A549 (cell line): ENCODE data around the gene PLEKHA6. TPM values are rescaled to one million over a fixed set of nuclear protein-coding genes. Genes with fewer than 3 reads are reported as not detected.

Experiments
- ATAC-seq, 2 experiments: fragments of 200-7000 bp in 1 of 2; fragments of >200 bp in 1 of 2; cut with Nextera tagmentation in 1 of 2; cut with Tn5 transposase in 1 of 2; 3 replicates each; pipeline versions ENCODE4 v1.8.0 to v1.9.1; 2018 to 2020; ENCODE audit warnings: mild to moderate bottlenecking in 1 of 2, moderate library complexity in 1 of 2
- CTCF ChIA-PET: fragments of 300-600 bp; sonication (Branson Sonifier 250); formaldehyde crosslinking; extraction: SDS; loops from one replicate; lab custom pipeline; 2021; ENCODE audit warnings: antibody characterized with exemption, inconsistent platforms; lab: Yijun Ruan, JAX
- POLR2A ChIA-PET: fragments of 350-600 bp; formaldehyde crosslinking; extraction: SDS; loops from one replicate; lab custom pipeline; 2021; ENCODE audit warnings: antibody characterized with exemption, inconsistent platforms; lab: Yijun Ruan, JAX
- DNase-seq, 2 experiments: peaks; one replicate each; pipeline versions ENCODE4 v3.0.0 to v3.0.0-alpha.2; 2011 to 2016; ENCODE audit warnings: low read depth in 1 of 2, low spot score in 1 of 2
- FAIRE-seq: peaks from 2 replicates; lab custom pipeline; 2011; peaks lifted over from hg19 to GRCh38; lab: Jason Lieb, UNC
- H3K27ac ChIP-seq, 2 experiments: fragments of >200 bp; sonication (Bioruptor Twin); formaldehyde crosslinking; 3 replicates each; pipeline ENCODE4 v1.5.1; 2016 to 2017
- H3K4me1 ChIP-seq: fragments of >200 bp; sonication (Bioruptor Twin); formaldehyde crosslinking; 3 replicates; pipeline ENCODE4 v1.6.1; 2016
- H3K4me2 ChIP-seq: fragments of >200 bp; sonication (Bioruptor Twin); formaldehyde crosslinking; 3 replicates; pipeline ENCODE4 v1.6.1; 2016
- H3K4me3 ChIP-seq: fragments of >200 bp; sonication (Bioruptor Twin); formaldehyde crosslinking; 3 replicates; pipeline ENCODE4 v1.5.1; 2016
- H3K9me3 ChIP-seq: fragments of >200 bp; sonication (Bioruptor Twin); formaldehyde crosslinking; 3 replicates; pipeline ENCODE4 v1.6.1; 2016
- BHLHE40 ChIP-seq: IDR thresholded peaks from 2 replicates; pipeline ENCODE4 v1.6.1; 2012; ENCODE audit warnings: low read depth, low read length, inconsistent platforms
- CBX8 ChIP-seq: fragments of 200-600 bp; sonication (generic); IDR thresholded peaks from 2 replicates; pipeline ENCODE4 v1.6.1; 2016
- CEBPB ChIP-seq, 2 experiments: fragments of >200 bp in 1 of 2; sonication (Bioruptor Twin) in 1 of 2; formaldehyde crosslinking in 1 of 2; IDR thresholded peaks; 2 replicates each; pipeline ENCODE4 v1.6.1; 2012 to 2016
- CHD2 ChIP-seq: fragments of 150-350 bp; IDR thresholded peaks from 2 replicates; pipeline ENCODE4 v1.6.1; 2014; ENCODE audit warnings: low read length; ENCODE audit not compliant: partially characterized antibody
- EHMT2 ChIP-seq: fragments of 200-600 bp; sonication (generic); IDR thresholded peaks from 2 replicates; pipeline ENCODE4 v1.6.1; 2016; ENCODE audit warnings: antibody characterized with exemption, low read depth, mild to moderate bottlenecking, moderate library complexity
- ELK1 ChIP-seq: fragments of 150-350 bp; IDR thresholded peaks from 2 replicates; pipeline ENCODE4 v1.6.1; 2014; ENCODE audit warnings: low read depth, mild to moderate bottlenecking, low read length
- HDAC2 ChIP-seq: fragments of 200-600 bp; sonication (generic); IDR thresholded peaks from 2 replicates; pipeline ENCODE4 v1.6.1; 2016
- HEYL ChIP-seq: fragments of 250-450 bp; sonication (Bioruptor Pico); IDR thresholded peaks from 2 replicates; pipeline ENCODE4 v1.8.0; 2021; ENCODE audit warnings: mild to moderate bottlenecking, moderate library complexity
- HMGXB4 ChIP-seq: fragments of 250-450 bp; sonication (Bioruptor Pico); IDR thresholded peaks from 2 replicates; pipeline ENCODE4 v1.5.0; 2021; ENCODE audit warnings: mild to moderate bottlenecking, moderate library complexity, borderline replicate concordance
- HOXA7 ChIP-seq: fragments of 250-450 bp; sonication (Bioruptor Pico); IDR thresholded peaks from 2 replicates; pipeline ENCODE4 v1.5.0; 2020; ENCODE audit warnings: mild to moderate bottlenecking, moderate library complexity
- HOXB5 ChIP-seq: fragments of 250-450 bp; sonication (Bioruptor Pico); IDR thresholded peaks from 2 replicates; pipeline ENCODE4 v1.5.0; 2020; ENCODE audit warnings: mild to moderate bottlenecking, moderate library complexity
- KDM1A ChIP-seq: fragments of 200-600 bp; sonication (generic); IDR thresholded peaks from 2 replicates; pipeline ENCODE4 v1.6.1; 2016; ENCODE audit warnings: low read depth, mild to moderate bottlenecking
- MAFK ChIP-seq: fragments of 450-650 bp; IDR thresholded peaks from 2 replicates; pipeline ENCODE4 v1.6.1; 2014; ENCODE audit not compliant: partially characterized antibody
- MAX ChIP-seq: IDR thresholded peaks from 2 replicates; pipeline ENCODE4 v1.6.1; 2012
- MYC ChIP-seq: IDR thresholded peaks from 2 replicates; pipeline ENCODE4 v1.6.1; 2012; ENCODE audit warnings: mild to moderate bottlenecking, inconsistent platforms, low read length, improper control_type of control experiment, borderline replicate concordance
- NR3C1 ChIP-seq: fragments of >200 bp; sonication (Bioruptor Twin); formaldehyde crosslinking; IDR thresholded peaks from 3 replicates; pipeline ENCODE4 v1.6.1; 2017
- RAD21 ChIP-seq, 2 experiments: fragments of >200 bp in 1 of 2; sonication (Bioruptor Twin) in 1 of 2; formaldehyde crosslinking in 1 of 2; IDR thresholded peaks in 1 of 2; conservative IDR thresholded peaks in 1 of 2; 2 replicates in 1 of 2; 3 replicates in 1 of 2; pipeline ENCODE4 v1.6.1; 2012 to 2018; ENCODE audit warnings: inconsistent platforms in 1 of 2
- RARB ChIP-seq: fragments of 250-450 bp; sonication (Bioruptor Pico); IDR thresholded peaks from 2 replicates; pipeline ENCODE4 v1.8.0; 2021; ENCODE audit warnings: mild to moderate bottlenecking, moderate library complexity
- REST ChIP-seq: fragments of 200-600 bp; sonication (generic); IDR thresholded peaks from 2 replicates; pipeline ENCODE4 v1.6.1; 2016; ENCODE audit warnings: antibody characterized with exemption, mild to moderate bottlenecking, moderate library complexity
- RFX5 ChIP-seq: fragments of 450-650 bp; IDR thresholded peaks from 2 replicates; pipeline ENCODE4 v1.7.1; 2014; ENCODE audit warnings: antibody characterized with exemption, mild to moderate bottlenecking, moderate library complexity
- SREBF2 ChIP-seq: fragments of 450-650 bp; IDR thresholded peaks from 2 replicates; pipeline ENCODE4 v1.6.1; 2014; ENCODE audit warnings: mild to moderate bottlenecking, moderate library complexity
- TFCP2L1 ChIP-seq: fragments of 250-450 bp; sonication (Bioruptor Pico); IDR thresholded peaks from 2 replicates; pipeline ENCODE4 v1.5.0; 2021; ENCODE audit warnings: mild to moderate bottlenecking
- TP53 ChIP-seq: fragments of 250-450 bp; sonication (Bioruptor Pico); IDR thresholded peaks from 2 replicates; pipeline ENCODE4 v1.5.0; 2021; ENCODE audit warnings: mild to moderate bottlenecking, moderate library complexity
- USF2 ChIP-seq: fragments of 450-650 bp; IDR thresholded peaks from 2 replicates; pipeline ENCODE4 v1.6.1; 2014; ENCODE audit warnings: antibody characterized with exemption
- ZC3H11A ChIP-seq: fragments of 450-650 bp; IDR thresholded peaks from 2 replicates; pipeline ENCODE4 v1.6.1; 2014; ENCODE audit warnings: antibody characterized with exemption, mild to moderate bottlenecking
- ZFP36 ChIP-seq: fragments of 450-650 bp; IDR thresholded peaks from 2 replicates; pipeline ENCODE4 v1.6.1; 2014; ENCODE audit warnings: borderline replicate concordance; ENCODE audit not compliant: partially characterized antibody
- ZNF302 ChIP-seq: fragments of 250-450 bp; sonication (Bioruptor Pico); IDR thresholded peaks from 2 replicates; pipeline ENCODE4 v1.9.0; 2021; ENCODE audit warnings: inconsistent platforms, mild to moderate bottlenecking, moderate library complexity
- WGBS: methylation state at CpG from one replicate; pipeline ENCODE4 v1.1.6; 2017; ENCODE audit errors: missing lambda C conversion rate; 5-methylcytosine and 5-hydroxymethylcytosine counted together
- polyA plus RNA-seq, 4 experiments: library from polyadenylated mRNA; depleted of rRNA in 3 of 4; stranded (reverse); fragments of >200 nt; fragmentation: RNase III in 1 of 4; extraction: RNeasy Plus Mini Kit Qiagen cat#74134 plus additional on column Dnase treatment in 1 of 4; gene quantifications; 2 replicates in 3 of 4; 3 replicates in 1 of 4; pipeline ENCODE4 v1.2.3, GENCODE V29; 2011 to 2017

PLEKHA6 gene
- polyA plus RNA-seq, 2 of the 4 experiments (the other 2 are of a cell fraction), result 13.0 to 26.2 TPM

GRCh38 chr1:204261266-204261665 is 98.5 kb downstream of the PLEKHA6 start:
- H3K4me1 ChIP-seq, result peaks cover 27% of the 10 kb centered on the region
- DNase-seq (no peak), FAIRE-seq (no peak), ATAC-seq (no peak)
- WGBS, result 88% methylated on average over 8 of the region's 12 CpGs
- no peak overlapping the region for H3K27ac ChIP-seq
- no peak overlapping the region for H3K4me3 ChIP-seq
- ChIA-PET CTCF (interaction anchor here (1.6 to 39.0 kb wide), 6 partner anchors 47 to 242 kb away, joined by 5 to 840 read pairs (median 11); partner anchors contain the start of genes GOLT1A and PLEKHA6), POLR2A (no interaction called here)
- TF ChIP-seq RAD21 (conservative IDR thresholded peaks at IDR 0.05 in 1 of 2, IDR thresholded peaks at IDR 0.05 in 1 of 2) (no peak), ZNF302 (CRISPR knock-in tag) (no peak), HOXB5 (CRISPR knock-in tag) (no peak), CEBPB (IDR thresholded peaks at IDR 0.05) (no peak), HMGXB4 (no peak), ZC3H11A (no peak), CBX8 (no peak), REST (no peak), SREBF2 (no peak)
- no peak overlapping the region for H3K4me2 ChIP-seq
- H3K9me3 ChIP-seq, result no peaks in the 10 kb centered on the region

- Histone ChIP-seq H3K27ac (no peak overlapping the region), H3K4me3 (no peak overlapping the region), H3K9me3 (no peaks in the 10 kb centered on the region), H3K4me1 (peaks cover 27% of the 10 kb centered on the region), H3K4me2 (no peak overlapping the region)
- CTCF ChIA-PET, result interaction anchor here (1.9 to 39.0 kb wide), 6 partner anchors 47 to 242 kb away, joined by 5 to 840 read pairs (median 26); partner anchors contain the start of genes GOLT1A and PLEKHA6
- 93% methylated on average over 14 of the region's 14 CpGs for WGBS
- no peak for FAIRE-seq
- DNase-seq, result no peak
- POLR2A ChIA-PET, result no interaction called here
- no peak for ATAC-seq
- TF ChIP-seq EHMT2 (no peak), TP53 (CRISPR knock-in tag) (no peak), RFX5 (no peak), HEYL (CRISPR knock-in tag) (no peak), MAFK (no peak), MYC (no peak)
Observed at GRCh38 chr1:204260601-204261197, 99.0 kb downstream of the PLEKHA6 start.

- POLR2A ChIA-PET, result no interaction called here
- peaks cover 27% of the 10 kb centered on the region for H3K4me1 ChIP-seq
- CTCF ChIA-PET, result interaction anchor here (1.4 to 39.0 kb wide), 14 partner anchors 9 to 243 kb away, joined by 8 to 840 read pairs (median 14); partner anchors contain the start of gene PLEKHA6
- ATAC-seq, result no peak
- H3K9me3 ChIP-seq, result no peaks in the 10 kb centered on the region
- H3K4me3 ChIP-seq, result no peak overlapping the region
- no peak overlapping the region for H3K27ac ChIP-seq
- 91% methylated on average over 5 of the region's 5 CpGs for whole genome bisulfite sequencing
- DNase-seq, result no peak
- H3K4me2 ChIP-seq, result no peak overlapping the region
- no peak for FAIRE-seq
- TF ChIP-seq MAX (no peak), HOXB5 (CRISPR knock-in tag) (no peak), RARB (CRISPR knock-in tag) (no peak), TP53 (CRISPR knock-in tag) (no peak), HEYL (CRISPR knock-in tag) (no peak), HOXA7 (no peak), BHLHE40 (no peak), USF2 (no peak), HDAC2 (no peak), ELK1 (no peak), CEBPB (IDR thresholded peaks at IDR 0.05) (no peak), EHMT2 (no peak), ZFP36 (no peak), NR3C1 (no peak), KDM1A (no peak), TFCP2L1 (CRISPR knock-in tag) (no peak), CHD2 (no peak)
Observed at GRCh38 chr1:204259782-204260181, 99.9 kb downstream of the PLEKHA6 start.
